GM18870 (cell line): ENCODE results near the gene LIX1.
"Not testable (repeated sequence)": the region's sequence is repeated elsewhere in the genome, so short reads cannot be mapped to it uniquely, and the experiment has no call there.

ENCODE experiments used
- ATAC-seq: cut with Tn5 transposase; IDR thresholded peaks from one replicate; pipeline ENCODE4 v1.9.1; 2021; ENCODE audit warnings: moderate library complexity; ENCODE audit not compliant: unreplicated experiment

LIX1 gene

DNA sequence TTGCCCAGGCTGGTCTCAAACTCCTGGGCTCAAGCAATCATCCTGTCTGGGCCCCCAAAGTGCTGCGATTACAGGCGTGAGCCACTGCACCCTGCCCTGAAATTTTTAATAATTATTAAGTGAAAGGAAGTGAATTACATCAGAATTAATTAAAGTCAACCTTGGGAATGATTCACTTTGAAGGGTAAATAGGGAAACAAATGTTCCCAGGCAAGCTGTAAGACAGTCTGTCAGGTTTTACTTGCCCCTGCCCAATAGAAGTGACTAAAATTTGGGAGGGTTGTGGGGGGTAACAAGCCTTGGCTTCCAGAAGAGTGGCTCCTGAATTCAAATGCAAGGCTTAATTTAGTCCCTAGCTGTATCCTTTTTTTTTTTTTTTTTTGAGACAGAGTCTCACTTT is 1.3 kb upstream of the LIX1 start:
- no peak for ATAC-seq

DNA sequence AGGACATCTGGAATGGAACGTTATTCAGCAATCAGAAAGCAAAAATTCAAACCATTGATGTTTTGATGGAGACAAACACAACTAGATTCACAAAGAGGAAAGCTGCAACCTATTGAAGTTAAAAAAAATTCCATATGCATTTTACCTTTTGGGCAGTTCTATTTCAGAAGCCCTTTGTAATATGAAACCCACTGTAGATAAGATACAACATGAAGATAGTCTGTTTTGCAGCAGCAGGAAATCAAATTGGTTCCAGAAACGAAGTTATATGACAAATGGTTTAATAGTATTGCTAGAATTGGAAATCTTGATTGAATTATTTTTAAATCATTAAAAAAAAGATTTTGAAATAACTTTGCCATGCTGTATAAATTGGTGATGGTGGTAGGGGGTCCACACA is 872 bp downstream of the LIX1 start:
- no peak for ATAC-seq

GRCh38 chr5:97141031-97141430 is 1.4 kb downstream of the LIX1 start:
- ATAC-seq, result no peak

GRCh38 chr5:97140250-97140649 is 2.2 kb downstream of the LIX1 start:
- not testable (repeated sequence) for ATAC-seq

GRCh38 chr5:97136475-97136874 is 5.9 kb downstream of the LIX1 start:
- no peak for ATAC-seq

DNA sequence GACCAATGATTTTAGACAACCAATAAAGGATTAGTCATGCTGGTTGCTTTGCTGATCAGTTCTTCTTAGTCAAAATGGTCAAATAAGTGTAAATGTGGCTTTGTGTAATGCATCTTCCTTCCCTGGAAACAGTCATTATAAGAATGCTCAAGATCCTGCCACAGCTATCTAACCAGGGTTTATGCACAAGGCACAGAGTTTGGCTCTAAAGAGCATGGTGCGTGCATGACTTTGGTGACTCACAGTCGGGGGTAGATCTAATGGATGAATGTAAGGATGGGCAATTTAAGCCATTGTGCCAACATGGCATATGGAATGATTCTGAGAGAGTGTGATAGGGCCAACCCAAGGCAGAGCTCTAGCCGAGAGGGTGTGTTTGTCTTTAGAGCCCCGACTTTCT is 6.5 kb downstream of the LIX1 start:
- no peak for ATAC-seq

GRCh38 chr5:97134634-97135033 is 7.8 kb downstream of the LIX1 start:
- ATAC-seq, result no peak

DNA sequence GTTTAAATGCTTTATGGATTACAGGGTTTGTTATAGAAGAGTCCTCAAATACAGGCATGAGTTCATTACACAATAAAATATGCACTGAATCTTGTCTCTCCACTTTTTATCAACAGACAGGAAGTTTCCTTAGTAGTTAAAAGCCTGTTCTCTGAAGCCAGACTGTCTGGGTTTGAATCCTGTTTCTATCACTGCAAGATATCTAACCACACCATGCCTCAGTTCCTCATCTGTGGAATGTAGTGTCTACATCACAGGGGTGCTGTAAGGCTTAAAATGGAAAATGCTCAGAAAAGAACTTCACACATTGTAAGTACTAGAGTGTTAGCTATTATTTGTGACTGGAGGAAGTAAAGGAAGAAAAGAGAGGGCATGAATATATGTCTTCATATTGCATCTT is 9.3 kb downstream of the LIX1 start:
- ATAC-seq, result no peak

- ATAC-seq, result no peak
Measured at GRCh38 chr5:97131921-97132320, 10.5 kb downstream of the LIX1 start.

GRCh38 chr5:97131139-97131710 is 11.2 kb downstream of the LIX1 start:
- ATAC-seq, result no peak

DNA sequence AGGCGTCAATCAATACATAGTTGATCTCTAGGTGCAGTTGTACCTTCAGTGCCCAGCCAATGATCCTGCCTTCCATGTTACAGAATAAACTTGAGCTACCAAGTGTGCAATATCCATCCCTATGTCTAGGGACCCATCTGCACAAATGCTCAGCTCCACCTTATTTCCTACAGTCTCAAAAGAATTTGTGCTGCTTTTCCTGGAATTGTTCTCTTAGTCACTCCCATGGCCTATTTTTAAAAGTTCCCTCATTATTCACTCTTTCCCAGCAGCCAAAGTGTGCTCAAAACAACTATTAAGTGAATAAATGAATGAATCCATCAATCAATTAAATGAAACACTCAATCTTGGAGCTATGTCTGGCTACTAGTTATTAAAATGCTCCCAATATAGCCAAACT is 14.7 kb downstream of the LIX1 start:
- ATAC-seq, result no peak

DNA sequence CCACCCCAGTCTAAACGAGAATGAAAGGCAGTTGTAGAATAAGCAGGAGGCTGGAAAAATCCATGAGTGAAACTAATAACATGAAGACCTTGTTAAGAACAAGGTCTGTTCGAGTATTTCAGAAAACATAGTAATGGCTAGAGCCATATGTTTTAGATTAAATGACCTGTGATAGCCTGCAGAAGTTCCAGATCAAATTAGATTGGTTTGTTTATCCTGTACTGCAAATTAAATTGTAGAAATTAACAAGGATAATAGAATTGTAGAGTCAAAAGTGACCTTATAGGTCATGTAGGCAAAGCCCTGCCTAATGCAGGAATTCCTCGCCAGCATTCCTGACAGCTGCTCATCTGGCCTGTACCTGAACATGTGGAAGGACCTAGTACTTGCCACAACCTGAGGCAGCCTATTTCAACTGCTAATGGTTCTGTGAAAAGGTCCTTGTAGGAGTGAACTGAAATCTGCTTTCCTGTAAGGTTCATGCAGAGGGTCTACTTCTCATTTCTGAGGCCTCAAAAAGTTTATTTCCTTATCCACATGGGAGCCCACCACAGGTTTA is 17.2 kb downstream of the LIX1 start:
- no peak for ATAC-seq

GRCh38 chr5:97124335-97124734 is 18.1 kb downstream of the LIX1 start:
- ATAC-seq, result no peak

DNA sequence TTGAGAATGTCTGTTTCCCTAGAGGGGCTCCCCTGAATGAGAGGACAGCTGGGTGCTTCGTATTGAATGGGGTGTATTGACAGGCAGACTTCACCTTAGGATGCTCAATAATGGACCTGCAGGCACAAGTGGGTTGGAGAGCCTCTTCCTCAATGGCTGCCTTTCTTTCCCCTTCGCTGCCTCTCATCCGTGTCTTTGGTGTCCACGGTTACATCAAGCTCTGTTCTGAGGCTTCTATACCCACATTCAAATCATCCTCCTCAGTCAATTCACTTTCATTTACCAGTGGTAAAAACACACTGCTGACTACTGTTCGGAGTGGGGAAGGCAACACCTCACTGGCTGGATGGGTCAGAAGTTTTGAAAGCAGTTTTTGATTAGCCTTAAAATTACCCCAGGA is 20.6 kb downstream of the LIX1 start:
- ATAC-seq, result no peak

GRCh38 chr5:97120195-97120594 is 22.2 kb downstream of the LIX1 start:
- ATAC-seq, result no peak

DNA sequence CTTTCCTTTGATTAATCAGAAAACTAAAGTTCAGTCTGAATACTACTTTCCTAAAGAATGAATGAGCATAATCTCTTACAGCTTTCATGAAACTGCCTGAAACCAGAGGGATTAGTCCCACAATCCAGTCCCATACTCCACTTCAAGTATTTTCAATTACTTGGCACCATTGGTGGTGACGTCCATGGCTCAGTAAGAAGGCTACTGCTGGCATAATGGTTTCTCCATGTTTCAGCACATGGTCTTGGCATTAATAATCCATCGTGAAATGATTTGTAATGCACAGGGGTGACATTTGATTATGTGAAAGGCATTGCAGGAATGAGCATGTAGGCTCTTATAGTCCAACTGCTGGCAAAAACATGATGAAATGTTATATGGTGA is 23.4 kb downstream of the LIX1 start:
- ATAC-seq, result no peak

- no peak for ATAC-seq
Measured at GRCh38 chr5:97118261-97119006, 24.0 kb downstream of the LIX1 start.

DNA sequence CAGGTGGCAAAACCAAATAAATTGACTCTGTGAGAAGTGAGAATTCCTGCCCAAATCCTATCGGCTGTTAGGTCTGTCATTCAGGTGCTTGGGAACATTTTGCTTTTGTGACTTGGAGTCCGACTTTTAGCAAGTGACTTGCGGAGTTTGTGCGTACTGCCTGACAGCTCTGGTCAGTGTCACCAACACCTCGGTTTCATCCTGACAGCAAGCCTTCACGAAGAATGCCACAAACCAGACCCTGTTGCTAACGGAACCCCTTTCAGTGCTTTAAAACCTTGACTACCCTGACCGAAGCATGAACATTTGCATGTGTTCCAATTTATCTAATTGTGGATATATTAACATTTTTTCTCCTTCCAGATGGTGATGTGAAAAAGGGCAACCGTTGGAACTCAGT is 26.5 kb downstream of the LIX1 start:
- ATAC-seq, result no peak

- no peak for ATAC-seq
Measured at GRCh38 chr5:97112230-97112629, 30.2 kb downstream of the LIX1 start.

DNA sequence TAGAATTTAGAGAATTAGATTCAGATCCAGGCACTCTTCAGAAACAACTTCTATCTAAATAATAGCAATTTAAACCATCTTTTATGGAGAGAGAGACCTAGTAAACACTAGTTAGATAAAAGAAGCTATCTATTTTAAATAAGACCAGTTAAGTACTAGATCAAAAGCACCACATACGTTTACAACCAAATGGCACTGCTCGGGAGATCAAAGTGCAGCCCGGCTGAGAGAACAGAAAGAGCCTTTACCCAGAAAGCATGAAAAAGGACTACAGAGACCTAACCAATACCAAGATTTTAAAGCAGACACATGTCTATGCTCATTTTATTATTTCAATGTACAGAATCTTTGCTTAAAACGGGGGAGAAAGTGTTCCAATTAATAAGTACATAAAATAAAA is 30.8 kb downstream of the LIX1 start:
- ATAC-seq, result no peak

DNA sequence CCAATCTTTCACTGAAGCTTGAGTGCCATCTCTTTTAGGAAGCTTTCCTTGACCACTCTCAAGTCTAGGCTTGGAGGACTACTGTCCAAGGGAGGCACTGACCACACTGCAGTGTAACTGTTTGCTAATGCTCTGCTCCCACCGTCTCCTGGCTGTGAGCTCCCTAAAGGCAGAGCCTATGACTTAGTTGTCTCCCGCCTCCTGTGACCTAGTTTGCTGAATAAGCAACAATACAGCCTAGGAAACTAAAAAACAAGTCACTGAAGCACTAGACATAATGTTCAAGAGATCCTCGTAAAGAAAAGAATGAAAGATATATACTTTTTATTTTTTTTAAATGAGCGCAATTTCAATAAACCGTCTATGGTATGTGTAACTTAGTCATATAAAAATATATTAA is 31.4 kb downstream of the LIX1 start:
- ATAC-seq, result no peak

DNA sequence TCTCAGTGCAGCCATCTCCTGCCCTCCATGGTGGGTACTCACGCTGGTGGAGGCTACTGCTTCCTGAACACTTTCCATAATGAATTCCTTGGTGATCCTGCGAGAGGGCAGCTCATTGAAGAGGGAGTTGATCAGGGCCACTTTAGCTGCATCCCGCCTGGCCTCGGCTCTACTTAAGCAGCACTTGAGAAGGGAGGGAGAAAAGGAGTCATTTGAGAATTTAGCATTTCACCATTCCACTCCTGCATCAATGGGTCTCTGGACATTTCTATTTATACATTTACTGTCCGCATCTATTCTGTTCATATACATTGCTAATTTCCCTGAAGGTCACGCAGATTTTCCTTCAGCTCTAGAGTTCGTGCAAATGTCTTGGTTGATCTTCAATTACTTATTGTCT is 35.1 kb downstream of the LIX1 start:
- ATAC-seq, result no peak

DNA sequence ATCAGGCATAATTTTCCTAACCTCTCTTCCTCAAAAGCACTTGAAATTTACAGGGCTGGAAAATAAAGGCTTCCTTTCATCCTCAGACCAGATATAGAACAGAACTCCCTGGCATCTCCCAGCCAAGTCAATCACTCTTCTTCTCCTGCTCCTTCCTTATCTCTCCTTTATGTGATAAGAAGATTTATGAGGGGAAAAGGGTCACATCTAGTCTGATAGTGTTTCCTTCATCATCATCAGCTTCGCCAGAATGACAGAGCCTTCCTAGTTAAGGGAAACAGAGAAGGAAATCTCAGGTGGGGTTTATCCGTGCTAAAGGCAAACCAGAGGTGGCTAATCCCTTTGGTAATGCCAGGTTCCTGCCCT is 36.2 kb downstream of the LIX1 start:
- ATAC-seq, result no peak
